ACC112 (cell line): ENCODE results near the gene CDYL.

Experiments used
- H2AFZ ChIP-seq: fragments of 200-600 bp; sonication (generic); one replicate; pipeline ENCODE4 v1.6.0; 2017; ENCODE audit warnings: antibody characterized with exemption, low read length; ENCODE audit not compliant: unreplicated experiment
- H3K27ac ChIP-seq: fragments of 200-600 bp; sonication (generic); 2 replicates; pipeline ENCODE4 v1.5.1; 2014; ENCODE audit warnings: low read depth, mild to moderate bottlenecking, antibody characterized with exemption, low read length, moderate library complexity
- H3K27me3 ChIP-seq: fragments of 200-600 bp; sonication (generic); 2 replicates; pipeline ENCODE4 v1.6.1; 2014; ENCODE audit warnings: mild to moderate bottlenecking, antibody characterized with exemption, low read length, moderate library complexity, mixed read lengths; ENCODE audit not compliant: insufficient read depth
- H3K36me3 ChIP-seq: fragments of 200-600 bp; sonication (generic); 2 replicates; pipeline ENCODE4 v1.6.1; 2016; ENCODE audit warnings: mild to moderate bottlenecking, antibody characterized with exemption, low read length, moderate library complexity, mixed read lengths; ENCODE audit not compliant: insufficient read depth
- H3K4me1 ChIP-seq: fragments of 200-600 bp; sonication (generic); one replicate; pipeline ENCODE4 v1.6.1; 2016; ENCODE audit warnings: low read length, mixed read lengths; ENCODE audit not compliant: insufficient read depth, unreplicated experiment, control insufficient read depth
- H3K4me3 ChIP-seq: fragments of 200-600 bp; sonication (generic); 2 replicates; pipeline ENCODE4 v1.5.1; 2014; ENCODE audit warnings: mild to moderate bottlenecking, low read depth, low read length
- H3K79me2 ChIP-seq: fragments of 200-600 bp; sonication (generic); one replicate; pipeline ENCODE4 v1.6.0; 2016; ENCODE audit warnings: low read length; ENCODE audit not compliant: control insufficient read depth, unreplicated experiment, insufficient read depth

Gene CDYL

DNA sequence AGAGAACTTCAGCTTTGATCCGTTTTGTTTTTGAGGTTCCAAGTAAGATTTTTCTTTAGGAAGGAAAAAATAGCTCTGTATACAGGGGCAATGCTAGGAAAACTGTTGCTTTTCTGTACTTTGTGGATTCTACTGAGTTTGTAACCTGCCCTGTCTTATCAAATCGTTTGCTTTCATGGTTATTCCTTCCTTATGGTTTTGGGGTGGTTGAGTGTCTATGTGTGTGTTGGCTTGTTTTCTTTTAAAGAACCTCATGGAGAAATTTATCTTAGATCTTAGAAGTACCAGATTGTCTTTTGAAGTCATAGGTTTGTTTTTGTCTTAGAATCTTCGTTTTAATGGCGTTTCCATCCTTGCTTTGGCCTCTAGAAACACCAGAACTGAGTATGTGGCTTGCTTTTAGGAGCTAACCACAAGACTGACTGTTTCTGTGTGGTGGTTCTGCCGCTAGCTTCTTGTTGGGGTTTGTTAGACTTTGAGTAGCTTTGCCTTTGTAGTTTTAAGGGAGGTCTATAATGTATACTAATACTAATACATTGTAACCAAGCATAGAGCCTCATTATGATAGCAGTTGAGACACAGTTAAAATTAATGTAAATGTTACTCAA lies 140.9 kb downstream of the CDYL start:
- H3K4me3 ChIP-seq: no peak overlapping the region
- peaks cover 12% of the 10 kb centered on the region for H3K79me2 ChIP-seq
- no peak overlapping the region for H3K27ac ChIP-seq
- H3K4me1 ChIP-seq: peaks cover 13% of the 10 kb centered on the region
- no peaks in the 10 kb centered on the region for H3K27me3 ChIP-seq
- no peak overlapping the region for H2AFZ ChIP-seq
- H3K36me3 ChIP-seq: no peaks in the 10 kb centered on the region

DNA sequence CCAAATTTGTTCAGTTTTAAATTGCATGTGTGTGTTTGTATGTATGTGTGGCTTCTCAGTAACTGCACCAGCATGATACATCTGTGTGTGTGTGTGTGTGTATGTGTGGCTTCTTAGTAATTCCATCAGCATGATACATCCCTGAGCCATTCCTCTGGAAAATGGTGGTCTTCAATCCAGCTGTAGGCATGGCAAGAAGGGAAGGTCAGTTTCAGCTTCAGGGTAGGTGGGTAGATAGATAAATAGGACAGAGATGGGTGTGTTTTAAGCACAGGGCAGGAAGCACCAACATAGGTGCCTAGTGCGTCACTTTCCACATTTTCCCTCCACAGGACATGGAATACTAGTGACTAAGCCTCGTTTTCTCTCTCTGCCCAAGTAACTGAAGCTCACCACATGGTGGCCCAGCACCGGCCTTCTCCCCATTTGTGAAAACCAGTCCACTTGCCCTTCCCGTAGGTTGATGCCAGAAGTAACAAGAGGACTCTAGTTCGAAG lies 144.8 kb downstream of the CDYL start:
- Histone ChIP-seq H3K79me2 (peaks cover 19% of the 10 kb centered on the region), H3K27me3 (no peaks in the 10 kb centered on the region), H3K4me1 (no peaks in the 10 kb centered on the region), H3K36me3 (no peaks in the 10 kb centered on the region), H3K4me3 (no peak overlapping the region), H2AFZ (no peak overlapping the region), H3K27ac (no peak overlapping the region)

DNA sequence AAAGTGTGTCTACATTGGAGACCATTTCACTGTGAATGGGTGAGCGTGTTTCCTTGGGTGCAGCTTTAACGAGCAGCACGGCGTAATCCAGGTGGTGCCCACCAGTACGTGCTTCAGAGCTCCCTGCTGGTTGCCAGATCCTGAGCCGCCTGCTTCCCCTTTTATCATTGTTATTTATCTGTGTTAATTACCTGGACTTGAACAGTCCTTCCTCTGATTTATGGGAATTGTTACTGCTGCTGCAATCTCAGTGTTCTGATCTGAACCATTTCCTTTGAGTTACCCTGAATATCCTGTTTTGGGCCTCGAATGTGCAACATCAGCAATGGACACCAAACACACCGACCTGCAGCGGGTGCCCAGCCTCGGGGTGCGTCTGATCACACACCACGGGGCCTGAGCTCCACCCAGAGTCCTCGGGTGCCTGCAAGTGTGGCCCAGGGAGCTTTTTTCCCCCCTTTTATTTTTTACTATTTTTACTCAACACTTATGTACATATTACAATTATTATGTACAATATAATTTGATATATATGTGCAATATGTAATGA lies 146.4 kb downstream of the CDYL start:
- Histone ChIP-seq H3K36me3 (no peaks in the 10 kb centered on the region), H3K27ac (no peak overlapping the region), H2AFZ (no peak overlapping the region), H3K27me3 (no peaks in the 10 kb centered on the region), H3K79me2 (peaks cover 15% of the 10 kb centered on the region), H3K4me3 (no peak overlapping the region), H3K4me1 (no peaks in the 10 kb centered on the region)

DNA sequence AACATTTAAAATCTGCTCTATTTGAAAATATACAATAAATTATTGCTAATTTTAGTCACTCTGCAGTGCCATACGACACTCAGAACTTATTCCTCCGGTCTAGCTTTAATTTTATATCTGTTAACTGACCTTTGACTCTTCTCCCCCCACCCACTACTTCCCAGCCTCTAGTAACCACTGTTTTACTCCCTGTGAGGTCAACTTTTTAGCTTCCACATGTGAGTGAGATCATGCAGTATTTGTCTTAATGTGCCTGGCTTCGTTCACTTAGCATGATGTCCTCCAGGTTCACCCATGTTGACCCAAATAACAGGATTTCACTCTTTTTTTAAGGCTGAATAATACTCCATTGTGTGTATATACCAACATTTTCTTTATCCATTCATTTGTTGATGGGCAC lies 146.9 kb downstream of the CDYL start:
- Histone ChIP-seq H3K27me3 (no peaks in the 10 kb centered on the region), H3K36me3 (no peaks in the 10 kb centered on the region), H3K79me2 (peaks cover 14% of the 10 kb centered on the region)

DNA sequence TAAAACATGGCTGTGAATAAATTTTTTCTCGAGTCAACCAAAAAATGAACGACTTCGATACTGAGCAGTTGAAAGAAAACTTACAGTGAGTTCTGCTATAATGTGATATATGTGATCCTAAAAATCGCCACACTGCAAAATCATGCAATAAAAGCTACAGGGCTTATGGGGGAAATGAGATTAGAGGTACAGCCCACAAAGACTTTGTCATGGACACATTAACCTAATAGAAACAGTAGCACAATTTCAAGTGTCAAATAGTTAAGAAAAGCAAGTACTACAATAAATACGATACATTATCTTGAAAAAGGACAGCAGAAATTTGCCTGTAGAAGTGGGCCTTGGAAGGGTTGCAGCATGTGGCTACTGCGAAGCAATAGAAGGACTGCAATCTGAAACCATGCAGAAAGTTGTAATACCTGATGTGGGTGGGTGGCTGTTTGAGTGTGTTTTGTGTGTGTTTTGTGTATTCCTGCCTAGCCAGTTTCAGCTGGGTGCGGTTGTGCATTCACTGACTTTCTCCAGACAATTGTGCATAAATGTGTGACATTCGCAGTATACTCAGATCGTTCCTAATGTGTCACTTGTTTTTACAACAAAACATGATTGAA lies 148.6 kb downstream of the CDYL start:
- Histone ChIP-seq H3K79me2 (peaks cover 21% of the 10 kb centered on the region), H3K27me3 (no peaks in the 10 kb centered on the region), H3K27ac (no peak overlapping the region), H3K4me1 (peaks cover 5% of the 10 kb centered on the region), H2AFZ (no peak overlapping the region), H3K36me3 (no peaks in the 10 kb centered on the region), H3K4me3 (no peak overlapping the region)

More for the DNA sequence above, 146.9 kb downstream of the CDYL start:
- Histone ChIP-seq H3K4me3 (no peak overlapping the region), H3K4me1 (peaks cover 2% of the 10 kb centered on the region), H2AFZ (no peak overlapping the region), H3K27ac (no peak overlapping the region)

DNA sequence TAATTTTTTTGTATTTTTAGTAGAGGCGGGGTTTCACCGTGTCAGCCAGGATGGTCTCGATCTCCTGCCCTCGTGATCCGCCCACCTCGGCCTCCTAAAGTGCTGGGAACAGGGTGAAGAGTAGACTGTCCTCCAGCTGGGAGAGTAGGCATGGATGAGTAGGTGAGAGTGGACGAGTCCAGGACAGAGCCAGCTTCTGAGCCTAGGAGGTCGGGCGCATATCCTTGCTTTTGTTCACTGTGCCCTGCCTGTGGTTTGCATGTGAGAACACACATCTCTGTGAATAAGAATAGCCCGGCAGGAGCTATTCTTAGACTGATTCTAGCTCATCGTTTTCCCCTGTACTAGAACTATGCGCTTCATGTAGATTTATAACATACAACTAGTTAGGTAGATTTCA lies 149.4 kb downstream of the CDYL start:
- Histone ChIP-seq H3K27ac (no peak overlapping the region), H3K27me3 (no peaks in the 10 kb centered on the region), H3K79me2 (peaks cover 28% of the 10 kb centered on the region), H3K36me3 (no peaks in the 10 kb centered on the region), H3K4me1 (peaks cover 5% of the 10 kb centered on the region), H3K4me3 (no peak overlapping the region), H2AFZ (no peak overlapping the region)

DNA sequence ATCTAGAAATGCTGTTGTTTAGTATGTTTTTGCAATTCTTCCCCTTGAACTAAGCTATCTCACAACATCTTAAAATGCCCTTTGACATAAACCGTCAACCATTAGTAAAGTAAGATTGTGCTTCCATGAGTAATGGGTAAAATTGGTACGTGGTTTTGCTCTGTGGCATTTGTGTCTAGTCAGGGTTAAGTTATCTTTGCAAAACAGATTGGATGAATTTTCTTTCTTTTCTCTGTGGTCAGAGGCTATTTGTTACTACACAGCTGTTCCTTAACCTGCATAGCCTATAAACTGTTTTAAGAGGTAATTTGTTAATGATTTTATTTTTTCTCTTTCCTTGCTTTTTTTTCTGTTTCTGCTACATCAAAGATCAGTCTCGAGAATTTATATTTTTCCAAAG lies 152.2 kb downstream of the CDYL start:
- H3K27me3 ChIP-seq: no peaks in the 10 kb centered on the region
- peaks cover 17% of the 10 kb centered on the region for H3K4me1 ChIP-seq
- peaks cover 52% of the 10 kb centered on the region for H3K79me2 ChIP-seq
- H3K27ac ChIP-seq: no peak overlapping the region
- H2AFZ ChIP-seq: no peak overlapping the region
- H3K4me3 ChIP-seq: no peak overlapping the region
- H3K36me3 ChIP-seq: no peaks in the 10 kb centered on the region

DNA sequence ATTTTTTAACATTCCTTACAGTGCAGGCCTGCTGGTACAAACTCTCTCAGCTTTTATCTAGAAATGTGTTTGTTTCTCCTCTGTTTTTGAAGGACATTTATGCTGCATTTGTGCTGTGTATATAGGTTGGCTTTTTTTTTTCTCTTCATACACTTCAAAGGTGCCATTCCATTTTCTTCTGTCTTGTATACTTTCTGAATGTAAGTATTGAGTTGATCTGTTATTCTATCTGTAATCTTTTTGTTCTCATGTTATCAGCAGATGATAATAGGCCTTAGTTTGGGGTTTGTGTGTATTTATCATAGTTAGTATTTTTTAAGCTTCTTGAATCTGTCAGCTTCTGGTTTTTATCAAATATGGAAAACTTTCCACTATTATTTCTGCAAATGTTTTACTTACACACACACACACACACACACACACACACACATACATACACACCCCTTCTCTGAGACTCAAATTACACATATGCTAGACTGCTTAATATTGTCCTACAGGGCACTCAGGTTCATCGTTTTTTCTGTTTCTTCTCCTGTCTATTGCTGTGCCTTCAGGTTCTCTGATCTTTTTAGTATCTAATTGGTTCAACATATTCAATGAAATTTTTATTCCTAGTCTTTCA lies 153.0 kb downstream of the CDYL start:
- Histone ChIP-seq H3K79me2 (peaks cover 55% of the 10 kb centered on the region), H3K27me3 (no peaks in the 10 kb centered on the region), H3K27ac (no peak overlapping the region), H3K4me3 (no peak overlapping the region), H3K4me1 (peaks cover 17% of the 10 kb centered on the region), H3K36me3 (no peaks in the 10 kb centered on the region), H2AFZ (no peak overlapping the region)

DNA sequence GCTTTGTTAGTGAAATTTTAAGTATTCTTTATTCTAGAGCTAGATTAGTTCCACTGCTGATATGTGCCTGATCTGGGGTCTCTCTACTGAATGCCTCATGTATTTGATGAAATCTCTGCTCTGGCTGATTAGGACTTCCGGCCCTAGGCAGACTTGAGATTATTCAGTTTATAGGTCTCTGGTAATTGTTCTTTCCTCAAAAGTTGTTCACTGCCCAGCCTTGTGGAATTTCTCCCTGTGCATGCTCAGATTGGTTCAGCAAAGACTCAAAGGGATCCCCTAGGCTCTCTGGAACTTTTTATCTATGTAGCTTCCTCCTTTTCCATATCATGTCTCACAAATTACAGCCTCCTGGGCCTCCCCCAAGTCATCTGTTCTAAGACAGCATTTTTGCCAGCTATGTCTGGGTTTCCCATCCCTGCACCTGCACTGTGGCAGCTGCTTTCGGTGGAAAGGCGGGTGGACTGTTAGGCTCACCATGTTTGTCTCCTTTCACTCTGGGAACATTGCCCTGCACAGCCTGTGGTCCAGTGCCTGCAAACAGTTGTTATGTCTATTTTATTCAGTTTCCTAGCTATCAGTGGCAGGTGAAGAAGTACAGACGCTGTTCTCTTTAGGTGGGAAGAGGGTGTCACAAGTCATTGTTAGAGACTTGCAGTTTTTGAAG lies 154.0 kb downstream of the CDYL start:
- Histone ChIP-seq H3K79me2 (peaks cover 53% of the 10 kb centered on the region), H3K36me3 (no peaks in the 10 kb centered on the region), H3K4me1 (peaks cover 17% of the 10 kb centered on the region), H3K27me3 (no peaks in the 10 kb centered on the region), H2AFZ (no peak overlapping the region), H3K4me3 (no peak overlapping the region), H3K27ac (no peak overlapping the region)

DNA sequence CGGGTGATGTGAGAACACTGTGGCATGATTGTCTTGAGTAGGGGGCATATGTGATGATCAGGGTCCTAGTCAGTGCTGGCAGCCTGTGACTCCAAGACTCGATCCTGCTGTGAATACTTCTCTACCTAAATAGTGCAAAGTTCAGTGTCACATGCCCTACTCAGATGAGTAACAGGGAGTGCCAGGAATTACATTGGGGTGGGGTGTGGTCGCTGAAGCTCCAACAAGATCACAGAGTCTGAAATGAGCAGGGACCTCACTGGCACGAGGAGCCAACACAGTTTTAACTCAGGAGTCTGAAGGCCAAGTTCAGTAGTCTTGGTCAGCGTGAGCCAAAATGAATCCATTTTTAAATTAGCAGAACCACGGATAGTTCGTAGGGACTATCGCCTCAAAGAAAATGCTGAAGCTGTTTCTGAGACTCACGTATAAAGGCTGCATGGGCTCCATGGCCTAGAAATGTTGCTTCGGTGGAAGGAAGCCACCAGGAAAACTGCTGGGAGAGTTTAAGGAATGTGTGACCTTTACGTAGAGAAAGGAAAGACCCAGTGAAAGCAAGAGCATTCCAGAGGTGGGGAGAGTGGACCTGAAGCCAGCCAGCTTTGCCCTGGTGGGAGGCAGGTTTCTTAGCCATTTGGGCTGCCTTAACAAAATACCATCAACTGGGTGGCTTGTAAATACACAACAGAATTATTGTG lies 155.5 kb downstream of the CDYL start:
- Histone ChIP-seq H3K4me3 (no peak overlapping the region), H3K4me1 (peaks cover 21% of the 10 kb centered on the region), H3K27ac (no peak overlapping the region), H3K27me3 (no peaks in the 10 kb centered on the region), H3K36me3 (no peaks in the 10 kb centered on the region), H3K79me2 (peaks cover 52% of the 10 kb centered on the region), H2AFZ (no peak overlapping the region)
